ENCODE data around the gene POLE2.
"Not testable (repeated sequence)": the region's sequence is repeated elsewhere in the genome, so short reads cannot be mapped to it uniquely, and the experiment has no call there.

The POLE2 gene

GRCh38 chr14:49620182-49621113 is 67.6 kb downstream of the POLE2 start, which contains the start of the genes MGAT2 and RPL36AL:
TSS of gene MGAT2 (plus strand) at chr14:49620799. CDS start at chr14:49621269, 470 bp downstream.
TSS of gene RPL36AL (minus strand) at chr14:49620626. CDS start at chr14:49619104, 1,522 bp downstream.
- DNase-seq (ENCODE audit: insufficient read length, low spot score) (peak; percentile 96), FAIRE-seq (peak; percentile 76)

DNA sequence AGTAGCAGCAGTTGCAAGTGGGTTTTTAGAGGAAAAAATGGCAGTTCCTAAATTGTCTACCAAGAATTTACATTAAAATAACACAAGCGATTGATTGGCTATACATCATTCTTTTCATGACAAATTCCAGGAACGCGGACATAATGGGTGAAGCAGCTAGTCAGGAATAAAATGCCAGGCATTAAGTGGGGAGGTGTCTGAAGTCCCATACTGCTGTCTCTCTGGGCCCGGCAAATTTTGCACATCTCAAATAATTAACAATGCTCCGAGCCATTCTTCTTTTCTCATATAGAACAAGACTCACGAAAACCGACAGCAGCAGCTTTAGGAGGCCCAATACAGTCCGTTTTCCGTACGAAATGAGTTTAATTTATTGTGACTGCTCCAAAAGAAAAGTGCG is 68.3 kb downstream of the POLE2 start:
- FAIRE-seq (no peak), DNase-seq (ENCODE audit: insufficient read length, low spot score) (no peak)

DNA sequence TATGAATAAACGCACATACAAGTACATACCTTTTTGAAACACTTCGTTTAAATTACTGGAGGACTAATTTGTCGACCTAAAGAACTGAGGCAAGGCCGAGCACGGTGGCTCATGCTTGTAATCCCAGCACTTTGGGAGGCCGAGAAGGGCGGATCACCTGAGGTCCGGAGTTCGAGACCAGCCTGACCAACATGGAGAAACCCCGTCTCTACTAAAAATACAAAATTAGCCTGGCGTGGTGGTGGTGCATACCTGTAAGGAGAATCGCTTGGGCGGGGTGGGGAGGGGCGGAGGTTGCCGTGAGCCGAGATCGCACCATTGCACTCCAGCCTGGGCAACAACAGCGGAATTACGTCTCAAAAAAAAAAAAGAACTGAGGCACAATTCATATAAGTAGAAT is 68.7 kb downstream of the POLE2 start:
- DNase-seq (ENCODE audit: insufficient read length, low spot score); FAIRE-seq: not testable (repeated sequence)

GRCh38 chr14:49617852-49618519 is 70.0 kb downstream of the POLE2 start:
- FAIRE-seq: no peak
- DNase-seq (ENCODE audit: insufficient read length, low spot score): no peak

GRCh38 chr14:49615776-49616175 is 72.2 kb downstream of the POLE2 start:
- no peak for FAIRE-seq
- no peak for DNase-seq (ENCODE audit: insufficient read length, low spot score)

DNA sequence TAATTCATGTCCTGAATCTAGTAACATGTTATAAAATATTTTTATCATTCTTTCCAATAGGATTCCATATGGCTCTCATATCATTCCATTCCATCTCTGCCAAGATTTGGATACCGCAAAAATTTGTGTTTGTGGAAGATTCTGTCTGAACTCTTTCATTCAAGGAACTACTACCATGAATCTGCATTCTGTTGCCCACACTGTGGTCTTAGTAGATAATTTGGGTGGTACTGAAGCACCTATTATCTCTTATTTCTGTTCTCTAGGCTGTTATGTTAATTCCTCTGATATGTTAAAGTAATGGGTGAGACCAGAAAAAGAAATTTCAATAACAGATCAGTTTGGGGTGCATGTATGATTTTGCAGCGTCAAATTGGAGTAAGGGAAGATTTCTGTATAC is 73.8 kb downstream of the POLE2 start:
- FAIRE-seq (no peak), DNase-seq (ENCODE audit: insufficient read length, low spot score) (no peak)

- FAIRE-seq (no peak), DNase-seq (ENCODE audit: insufficient read length, low spot score) (no peak)
Measured at GRCh38 chr14:49612671-49613070, 75.3 kb downstream of the POLE2 start.

DNA sequence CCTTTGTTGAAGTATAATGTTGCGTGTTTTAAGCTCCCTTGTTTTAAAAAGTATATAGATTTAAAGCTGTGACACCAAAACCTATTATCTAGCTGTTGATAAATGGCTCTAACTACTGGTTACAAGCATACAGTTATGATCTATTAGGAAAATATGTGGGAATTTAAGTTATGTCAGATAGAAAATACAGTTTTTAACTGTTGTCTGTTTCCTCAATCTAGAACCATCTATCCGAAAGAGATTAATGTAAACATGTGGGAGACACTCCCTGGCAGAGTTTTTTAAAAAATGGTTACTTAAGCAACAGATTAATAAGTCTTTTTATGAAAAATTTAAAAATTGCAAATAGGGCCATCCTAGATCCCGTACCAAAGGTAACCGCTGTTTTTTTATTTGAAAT is 75.8 kb downstream of the POLE2 start:
- FAIRE-seq: no peak
- DNase-seq (ENCODE audit: insufficient read length, low spot score): no peak

DNA sequence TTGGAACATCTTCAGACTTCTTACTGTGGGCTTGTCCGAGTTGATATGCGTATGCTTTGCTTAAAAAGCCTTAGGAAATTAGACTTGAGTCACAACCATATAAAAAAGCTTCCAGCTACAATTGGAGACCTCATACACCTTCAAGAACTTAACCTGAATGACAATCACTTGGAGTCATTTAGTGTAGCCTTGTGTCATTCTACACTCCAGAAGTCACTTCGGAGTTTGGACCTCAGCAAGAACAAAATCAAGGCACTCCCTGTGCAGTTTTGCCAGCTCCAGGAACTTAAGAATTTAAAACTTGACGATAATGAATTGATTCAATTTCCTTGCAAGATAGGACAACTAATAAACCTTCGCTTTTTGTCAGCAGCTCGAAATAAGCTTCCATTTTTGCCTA is 80.4 kb downstream of the POLE2 start:
- FAIRE-seq (no peak), DNase-seq (ENCODE audit: insufficient read length, low spot score) (no peak)

DNA sequence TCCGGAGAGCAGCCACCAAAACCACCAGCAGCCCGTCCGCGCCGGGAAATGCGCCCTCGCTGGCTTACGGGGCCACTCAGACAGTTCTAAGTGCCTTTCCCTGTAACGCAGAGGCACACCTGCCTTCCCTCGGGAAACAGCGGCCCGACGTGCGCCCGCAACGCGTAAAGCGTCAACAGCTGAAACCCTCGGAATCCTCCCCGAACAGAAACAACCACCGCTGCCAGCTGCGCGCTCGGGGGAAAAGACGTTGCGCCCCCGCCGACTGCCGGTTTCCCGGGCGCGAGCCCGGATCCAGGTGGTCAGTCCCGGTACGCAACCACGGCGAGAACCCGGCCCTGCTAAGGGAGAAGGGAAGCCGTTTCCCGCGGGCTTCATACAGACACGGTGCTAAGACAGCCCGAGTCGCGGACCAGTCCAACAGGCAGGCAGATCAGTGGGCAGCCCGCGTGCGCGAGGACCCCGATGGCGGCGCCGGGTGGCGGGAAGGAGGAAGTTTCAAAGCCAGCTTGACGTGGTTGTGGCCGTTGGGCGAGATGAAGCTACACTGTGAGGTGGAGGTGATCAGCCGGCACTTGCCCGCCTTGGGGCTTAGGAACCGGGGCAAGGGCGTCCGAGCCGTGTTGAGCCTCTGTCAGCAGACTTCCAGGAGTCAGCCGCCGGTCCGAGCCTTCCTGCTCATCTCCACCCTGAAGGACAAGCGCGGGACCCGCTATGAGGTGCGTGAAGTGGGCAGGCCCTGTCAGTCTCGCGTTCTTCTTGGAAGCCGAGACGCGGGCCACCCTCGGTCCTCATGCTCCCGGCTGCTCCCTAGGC is 89.3 kb downstream of the POLE2 start, which contains the start of gene LRR1:
Gene LRR1, plus strand, starts transcription at position 456 of the 816 bp plus-strand sequence. Its CDS starts 81 bp downstream, at position 537.
- peak; percentile 68 for FAIRE-seq
- DNase-seq (ENCODE audit: insufficient read length, low spot score): peak; percentile 57

GRCh38 chr14:49598189-49598484 is 89.9 kb downstream of the POLE2 start:
- FAIRE-seq: no peak
- no peak for DNase-seq (ENCODE audit: insufficient read length, low spot score)

DNA sequence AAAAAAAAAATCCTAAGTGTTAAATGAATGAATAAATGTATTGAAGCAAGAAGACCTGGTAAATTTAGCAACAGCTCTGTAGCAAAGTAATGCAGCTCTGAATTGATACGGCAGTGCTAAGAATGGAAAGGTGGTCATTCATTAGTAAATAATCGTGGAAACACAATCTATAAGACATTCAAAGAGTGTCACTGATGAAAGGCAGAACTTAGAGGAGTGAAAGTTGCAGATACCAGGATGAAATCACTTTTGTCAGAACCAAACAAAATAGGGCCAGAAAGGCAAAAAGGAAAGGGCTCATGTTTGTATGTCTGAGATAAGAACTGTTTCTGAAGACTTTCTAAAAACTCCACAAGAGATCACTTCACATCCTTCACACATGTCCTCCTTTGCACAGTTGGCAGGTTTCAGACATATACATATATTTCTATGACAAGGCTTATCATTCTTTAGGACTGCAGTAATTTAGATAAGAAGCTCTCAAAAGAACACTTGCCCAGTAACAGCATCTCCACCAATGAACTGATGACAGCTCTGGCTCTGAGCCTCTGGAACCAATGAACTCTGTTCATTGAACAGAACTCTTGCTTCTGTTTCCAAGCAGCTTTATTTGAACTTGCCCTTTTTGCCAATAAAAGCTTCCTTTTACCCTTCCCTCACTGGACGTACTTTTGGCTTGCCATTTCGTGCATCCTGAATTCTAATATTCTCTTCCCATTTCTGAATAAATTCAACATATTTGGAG is 93.5 kb downstream of the POLE2 start:
- no peak for DNase-seq (ENCODE audit: insufficient read length, low spot score)
- no peak for FAIRE-seq
